NB4 (cell line): ENCODE measurements around the gene RAB3IP.

ENCODE experiments used
- CTCF ChIP-seq: IDR thresholded peaks from one replicate; pipeline ENCODE4 v1.5.1; 2012; ENCODE audit warnings: low read depth, low read length
- MYC ChIP-seq: IDR thresholded peaks from 2 replicates; pipeline ENCODE4 v1.6.1; 2011; ENCODE audit warnings: low read depth, low read length
- POLR2A ChIP-seq: IDR thresholded peaks from 2 replicates; pipeline ENCODE4 v1.6.1; 2011; ENCODE audit warnings: mild to moderate bottlenecking; ENCODE audit not compliant: insufficient read length; ENCODE audit errors: extremely low read depth

- TF ChIP-seq CTCF (no peak), POLR2A (no peak), MYC (no peak)
Measured at GRCh38 chr12:69846976-69847375, 108.3 kb downstream of the RAB3IP start.
